ES-I3 (cell line): Measurements from ENCODE around the gene SLC6A5.
A peak's percentile ranks its signal among the peaks of the same experiment; 100 is the strongest.

ENCODE experiments used
- H3K36me3 ChIP-seq: 2 replicates; pipeline ENCODE4 v1.6.1; 2013; ENCODE audit warnings: mild to moderate bottlenecking, low read length, control low read depth, moderate library complexity; ENCODE audit not compliant: insufficient read depth
- H3K4me1 ChIP-seq: 2 replicates; pipeline ENCODE4 v1.6.1; 2013; ENCODE audit warnings: mild to moderate bottlenecking, control low read depth, low read length; ENCODE audit not compliant: insufficient read depth
- H3K9ac ChIP-seq: 2 replicates; pipeline ENCODE4 v1.6.1; 2013; ENCODE audit warnings: low read depth, mild to moderate bottlenecking, low read length, moderate library complexity
- H3K9me3 ChIP-seq: 2 replicates; pipeline ENCODE4 v1.6.1; 2013; ENCODE audit warnings: mild to moderate bottlenecking, low read length, moderate library complexity; ENCODE audit not compliant: control insufficient read depth, insufficient read depth

SLC6A5 gene

GRCh38 chr11:20656901-20657300 lies 57.5 kb downstream of the SLC6A5 start:
- Histone ChIP-seq H3K9ac (no peak overlapping the region), H3K4me1 (peaks cover 4% of the 10 kb centered on the region; the same call in 1 of the 2 replicates), H3K36me3 (no peaks in the 10 kb centered on the region), H3K9me3 (no peaks in the 10 kb centered on the region)

- Histone ChIP-seq H3K9ac (no peak overlapping the region), H3K36me3 (no peaks in the 10 kb centered on the region), H3K9me3 (no peaks in the 10 kb centered on the region), H3K4me1 (peaks cover 4% of the 10 kb centered on the region; the same call in 1 of the 2 replicates)
These were observed 58.7 kb downstream of the SLC6A5 start for GRCh38 chr11:20658135-20658534.

GRCh38 chr11:20661445-20661844 lies 62.0 kb downstream of the SLC6A5 start:
- Histone ChIP-seq H3K36me3 (no peaks in the 10 kb centered on the region), H3K9me3 (no peaks in the 10 kb centered on the region), H3K4me1 (peaks cover 4% of the 10 kb centered on the region; the same call in 1 of the 2 replicates), H3K9ac (no peak overlapping the region)

- H3K9ac ChIP-seq, result no peak overlapping the region
- H3K4me1 ChIP-seq, result peaks cover 4% of the 10 kb centered on the region; the same call in 1 of the 2 replicates
- H3K9me3 ChIP-seq, result no peaks in the 10 kb centered on the region
- no peaks in the 10 kb centered on the region for H3K36me3 ChIP-seq
These were observed 62.4 kb downstream of the SLC6A5 start for GRCh38 chr11:20661850-20662249.

GRCh38 chr11:20668131-20668809 lies 68.9 kb downstream of the SLC6A5 start:
- Histone ChIP-seq H3K9me3 (no peaks in the 10 kb centered on the region), H3K36me3 (no peaks in the 10 kb centered on the region), H3K9ac (peak overlapping the region; percentile 36; the same call in 1 of the 2 replicates), H3K4me1 (peaks cover 4% of the 10 kb centered on the region)

- H3K9me3 ChIP-seq, result no peaks in the 10 kb centered on the region
- H3K9ac ChIP-seq, result peak within 1 kb of the TSS; percentile 55; the same call in 1 of the 2 replicates
- peaks cover 4% of the 10 kb centered on the region for H3K4me1 ChIP-seq
- H3K36me3 ChIP-seq, result no peaks in the 10 kb centered on the region
These were observed 69.7 kb downstream of the SLC6A5 start, which contains the start of gene NELL1 for GRCh38 chr11:20668844-20669819. Gene NELL1 (plus strand): TSS chr11:20669586.

GRCh38 chr11:20669820-20670684 lies 70.6 kb downstream of the SLC6A5 start:
- Histone ChIP-seq H3K9me3 (no peaks in the 10 kb centered on the region), H3K4me1 (peaks cover 4% of the 10 kb centered on the region), H3K36me3 (no peaks in the 10 kb centered on the region), H3K9ac (peak overlapping the region; percentile 55; the same call in 1 of the 2 replicates)

- H3K36me3 ChIP-seq, result no peaks in the 10 kb centered on the region
- peaks cover 4% of the 10 kb centered on the region for H3K4me1 ChIP-seq
- no peaks in the 10 kb centered on the region for H3K9me3 ChIP-seq
- peak overlapping the region; percentile 55; the same call in 1 of the 2 replicates for H3K9ac ChIP-seq
These were observed 71.6 kb downstream of the SLC6A5 start for GRCh38 chr11:20670932-20671403.

- Histone ChIP-seq H3K9ac (no peak overlapping the region), H3K36me3 (no peaks in the 10 kb centered on the region), H3K4me1 (peaks cover 4% of the 10 kb centered on the region), H3K9me3 (no peaks in the 10 kb centered on the region)
These were observed 72.6 kb downstream of the SLC6A5 start for GRCh38 chr11:20671856-20672546.

GRCh38 chr11:20672575-20672974 lies 73.2 kb downstream of the SLC6A5 start:
- Histone ChIP-seq H3K9me3 (no peaks in the 10 kb centered on the region), H3K4me1 (peaks cover 4% of the 10 kb centered on the region), H3K36me3 (no peaks in the 10 kb centered on the region), H3K9ac (no peak overlapping the region)

GRCh38 chr11:20676658-20677057 lies 77.2 kb downstream of the SLC6A5 start:
- Histone ChIP-seq H3K9ac (no peak overlapping the region), H3K36me3 (no peaks in the 10 kb centered on the region), H3K4me1 (no peaks in the 10 kb centered on the region), H3K9me3 (no peaks in the 10 kb centered on the region)

GRCh38 chr11:20688761-20689160 lies 89.4 kb downstream of the SLC6A5 start:
- H3K9ac ChIP-seq, result no peak overlapping the region
- no peaks in the 10 kb centered on the region for H3K36me3 ChIP-seq
- no peaks in the 10 kb centered on the region for H3K9me3 ChIP-seq
- H3K4me1 ChIP-seq, result no peaks in the 10 kb centered on the region

GRCh38 chr11:20707876-20708275 lies 108.5 kb downstream of the SLC6A5 start:
- no peaks in the 10 kb centered on the region for H3K36me3 ChIP-seq
- H3K9me3 ChIP-seq, result no peaks in the 10 kb centered on the region
- no peak overlapping the region for H3K9ac ChIP-seq
- no peaks in the 10 kb centered on the region for H3K4me1 ChIP-seq
